Measurements from ENCODE around the gene RTN4RL1.
"Not testable (repeated sequence)": the region's sequence is repeated elsewhere in the genome, so short reads cannot be mapped to it uniquely, and the experiment has no call there.

Gene RTN4RL1

DNA sequence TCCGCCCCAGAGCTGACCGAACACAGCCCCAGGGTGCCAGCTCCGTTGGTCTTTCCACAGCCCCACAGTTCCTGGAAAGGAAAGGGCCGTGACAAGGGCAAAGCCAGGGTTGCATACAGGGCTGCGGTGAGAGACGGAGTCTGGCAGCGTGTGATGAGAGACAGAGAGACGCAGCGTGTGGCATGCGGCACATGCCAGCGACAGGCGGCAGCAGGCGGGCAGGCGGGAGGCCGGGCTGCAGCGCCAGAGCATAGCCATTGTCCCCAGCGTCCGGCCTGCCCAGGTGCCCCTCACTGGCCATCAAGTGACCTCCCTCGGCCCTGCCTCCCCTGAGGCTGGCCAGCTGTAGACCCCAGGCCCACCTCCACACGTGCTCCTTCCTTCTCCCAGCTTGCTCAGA lies 8.6 kb downstream of the RTN4RL1 start:
- no peak for DNase-seq
- in situ Hi-C loops (cut with MboI; ENCODE audit: low pct_unique_long_range_greater_than_20kb, low sequenced_read_pairs), result no loop called here

DNA sequence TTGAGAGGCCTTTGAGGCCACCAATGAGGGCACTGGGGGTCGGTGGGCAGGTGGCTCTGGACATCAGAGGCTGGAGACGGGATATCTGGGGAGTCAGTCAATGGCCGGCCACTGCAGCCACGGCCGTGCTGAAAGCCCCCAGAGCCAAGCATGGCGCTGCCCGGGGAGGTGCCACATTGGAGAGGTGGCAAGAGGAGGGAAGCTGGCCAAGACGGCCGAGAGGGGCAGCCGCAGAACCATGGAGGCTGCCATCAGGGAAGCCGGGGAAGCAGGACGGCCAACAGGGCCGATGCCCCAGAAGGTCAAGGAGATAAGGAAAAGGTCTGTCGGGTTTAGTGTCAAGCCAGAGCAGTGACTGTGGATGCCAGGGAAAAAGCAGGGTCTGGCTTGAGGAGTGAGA lies 9.8 kb downstream of the RTN4RL1 start:
- in situ Hi-C loops (cut with MboI; ENCODE audit: low pct_unique_long_range_greater_than_20kb, low sequenced_read_pairs), result no loop called here
- DNase-seq, result no peak

DNA sequence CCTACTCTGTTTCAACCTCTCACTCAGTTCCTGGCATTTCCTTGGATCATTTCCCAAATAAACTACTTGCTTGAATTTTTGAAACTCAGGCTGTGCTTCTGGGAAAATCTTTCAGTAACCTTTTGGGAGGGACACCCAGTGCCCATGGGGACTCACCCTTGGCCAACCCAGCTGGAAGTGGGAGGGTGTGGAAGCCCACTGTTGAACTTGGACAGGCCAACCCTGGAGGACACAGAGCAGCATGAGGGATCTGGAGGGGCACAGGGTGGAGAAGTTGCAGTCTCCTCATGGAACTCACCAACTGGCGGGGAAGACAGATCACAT lies 11.2 kb downstream of the RTN4RL1 start:
- DNase-seq, result no peak
- in situ Hi-C loops (cut with MboI; ENCODE audit: low pct_unique_long_range_greater_than_20kb, low sequenced_read_pairs), result no loop called here

DNA sequence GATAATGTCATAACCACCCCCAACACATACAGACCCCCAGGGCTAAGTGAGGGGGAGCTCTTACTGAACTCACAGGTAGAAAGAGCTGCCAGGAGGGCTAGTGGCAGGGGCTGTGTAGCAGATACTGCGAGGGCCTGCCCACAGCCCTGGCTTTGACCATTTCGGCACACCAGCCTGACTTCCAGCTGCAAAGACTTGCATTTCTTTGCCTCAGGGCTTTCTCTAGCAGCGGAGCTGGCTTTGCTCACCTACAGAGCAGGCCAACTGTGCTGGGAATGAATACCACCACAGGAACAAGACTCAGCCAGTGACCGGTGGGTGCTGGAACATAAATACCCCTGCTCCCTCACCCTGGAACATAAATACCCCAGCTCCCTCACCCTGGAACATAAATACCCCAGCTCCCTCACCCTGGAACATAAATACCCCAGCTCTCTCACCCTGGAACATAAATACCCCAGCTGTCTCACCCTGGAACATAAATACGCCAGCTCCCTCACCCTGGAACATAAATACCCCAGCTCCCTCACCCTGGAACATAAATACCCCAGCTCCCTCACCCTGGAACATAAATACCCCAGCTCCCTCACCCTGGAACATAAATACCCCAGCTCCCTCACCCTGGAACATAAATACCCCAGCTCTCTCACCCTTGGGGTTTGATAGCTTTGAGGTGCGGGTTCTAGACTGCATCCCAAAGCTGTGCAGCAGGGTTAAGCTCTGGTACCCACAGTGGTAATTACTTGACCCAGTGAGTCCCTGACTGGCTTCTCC lies 11.7 kb downstream of the RTN4RL1 start:
- in situ Hi-C loops (cut with MboI; ENCODE audit: low pct_unique_long_range_greater_than_20kb, low sequenced_read_pairs), result not testable (repeated sequence)

DNA sequence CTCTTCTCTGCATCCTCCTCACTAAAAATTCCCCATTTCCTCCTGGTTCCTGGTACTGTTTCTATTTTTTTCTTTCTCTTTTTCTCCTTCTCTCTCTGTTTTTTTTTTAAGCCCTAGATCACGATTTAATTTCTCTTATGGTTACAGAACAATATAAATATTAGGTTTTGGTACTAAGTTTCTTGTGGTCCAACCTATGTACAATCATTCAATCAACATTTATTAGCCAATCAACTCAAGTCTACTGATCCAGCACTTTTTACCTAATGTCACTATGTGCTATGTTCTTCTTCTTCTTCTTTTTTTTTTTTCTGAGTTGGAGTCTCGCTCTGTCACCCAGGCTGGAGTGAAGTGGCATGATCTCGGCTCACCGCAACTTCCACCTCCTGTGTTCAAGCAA lies 12.6 kb downstream of the RTN4RL1 start:
- in situ Hi-C loops (cut with MboI; ENCODE audit: low pct_unique_long_range_greater_than_20kb, low sequenced_read_pairs), result no loop called here
- no peak for DNase-seq

More for the DNA sequence above, 11.7 kb downstream of the RTN4RL1 start:
- DNase-seq, result not testable (repeated sequence)

DNA sequence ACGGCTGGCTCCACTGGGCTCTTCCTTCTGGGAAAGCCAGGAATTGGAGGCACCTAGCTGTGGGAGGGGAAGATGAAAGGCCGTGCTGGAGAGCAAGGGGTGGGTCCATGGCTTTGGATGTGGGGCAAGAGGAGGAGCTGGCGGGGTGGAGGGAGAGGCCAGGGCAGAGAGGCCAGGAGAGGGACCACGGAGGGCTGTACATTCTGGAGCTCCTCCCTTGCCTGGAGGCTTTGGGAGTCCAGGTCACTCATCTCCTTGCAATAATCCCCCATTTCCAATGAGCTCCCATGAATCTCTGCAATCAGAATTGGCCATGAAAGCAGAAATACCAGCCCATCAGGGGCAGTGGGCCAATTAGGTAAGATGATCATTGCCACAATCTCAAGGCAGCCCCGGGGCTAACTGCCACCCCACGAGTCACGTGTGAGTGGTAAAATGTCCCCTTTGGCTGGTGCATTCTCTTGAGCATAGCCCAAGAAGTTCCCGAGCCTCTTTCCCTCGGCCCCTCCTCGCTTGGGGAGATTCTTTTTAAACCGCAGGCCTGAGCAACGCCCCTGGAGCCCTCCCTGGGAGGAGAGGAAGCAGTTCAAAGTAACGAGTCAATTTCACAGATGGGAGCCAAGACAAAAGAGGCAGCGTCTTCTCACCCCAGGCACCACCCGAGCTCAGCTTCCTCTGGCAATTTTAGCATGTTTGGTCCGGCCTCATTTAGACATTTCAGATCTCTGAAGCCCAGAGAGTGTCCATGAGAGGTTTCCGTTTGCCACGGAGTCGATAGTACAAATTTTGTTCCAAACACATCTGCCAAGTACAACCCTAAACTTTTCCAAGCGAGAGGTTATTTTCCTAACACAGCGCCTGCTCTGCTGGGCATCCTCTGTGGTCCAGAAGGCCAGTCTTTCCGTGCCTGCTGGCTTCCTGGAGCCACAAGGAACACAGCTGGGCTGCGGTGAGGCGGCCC lies 13.4 kb downstream of the RTN4RL1 start:
- peak; percentile 72 for DNase-seq
- in situ Hi-C loops (cut with MboI; ENCODE audit: low pct_unique_long_range_greater_than_20kb, low sequenced_read_pairs), result no loop called here

DNA sequence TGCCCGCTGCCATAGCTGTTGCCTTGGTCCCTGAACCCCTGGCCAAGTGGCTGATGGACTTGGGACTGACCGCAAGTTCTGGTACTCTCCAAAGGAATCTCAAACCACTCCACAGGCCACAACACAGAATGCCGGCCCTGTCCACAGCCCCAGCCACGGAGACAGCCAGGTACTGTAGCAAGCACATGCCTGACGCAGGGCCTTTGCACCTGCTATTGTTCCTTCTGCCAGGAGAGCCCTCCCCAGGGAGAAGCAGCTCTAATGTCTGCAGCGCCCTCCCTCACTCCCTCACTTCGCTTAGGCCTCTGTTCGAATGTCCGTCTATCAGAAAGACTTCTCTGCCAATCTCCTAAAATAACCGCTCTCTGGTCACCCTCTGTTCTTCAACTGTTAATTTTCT lies 15.4 kb downstream of the RTN4RL1 start:
- in situ Hi-C loops (cut with MboI; ENCODE audit: low pct_unique_long_range_greater_than_20kb, low sequenced_read_pairs), result no loop called here
- DNase-seq, result no peak

DNA sequence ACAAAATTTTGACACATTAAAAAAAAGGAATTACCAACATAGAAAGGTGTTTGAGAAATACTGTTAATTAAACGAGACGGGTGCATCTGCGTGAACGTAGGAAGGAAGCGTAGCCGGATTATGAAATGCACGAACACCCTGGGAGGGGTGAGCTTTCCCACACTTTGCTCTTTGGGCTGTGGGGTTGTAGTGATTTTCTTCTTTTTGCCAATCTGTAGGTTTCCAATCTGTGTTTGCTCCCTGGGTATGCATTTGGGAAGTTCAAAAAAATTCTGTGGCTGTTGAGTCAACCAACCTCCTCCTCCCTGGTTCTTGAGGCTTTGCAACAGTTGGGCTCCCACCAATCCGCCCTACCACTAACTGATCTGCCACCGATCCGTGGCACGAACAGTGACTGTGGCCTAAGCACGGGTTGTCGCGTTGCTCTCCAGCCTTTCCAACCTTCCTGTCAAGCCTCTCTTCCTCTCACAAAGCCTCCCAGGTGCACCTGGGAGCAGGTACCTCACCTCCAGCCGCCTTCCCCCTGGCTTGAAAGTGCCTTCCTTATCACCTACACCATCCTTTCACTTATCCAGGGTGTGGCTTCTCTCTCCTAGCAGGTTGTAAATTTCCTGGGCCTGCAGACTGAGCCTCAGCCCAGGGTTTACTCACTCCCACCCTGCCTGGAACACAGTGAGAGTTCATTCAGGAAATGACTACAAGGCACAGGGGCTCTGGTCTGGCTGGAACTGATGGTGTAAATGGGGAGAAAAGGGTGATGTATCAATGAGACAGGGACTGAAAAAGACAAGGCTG lies 16.6 kb downstream of the RTN4RL1 start:
- in situ Hi-C loops (cut with MboI; ENCODE audit: low pct_unique_long_range_greater_than_20kb, low sequenced_read_pairs), result no loop called here

DNA sequence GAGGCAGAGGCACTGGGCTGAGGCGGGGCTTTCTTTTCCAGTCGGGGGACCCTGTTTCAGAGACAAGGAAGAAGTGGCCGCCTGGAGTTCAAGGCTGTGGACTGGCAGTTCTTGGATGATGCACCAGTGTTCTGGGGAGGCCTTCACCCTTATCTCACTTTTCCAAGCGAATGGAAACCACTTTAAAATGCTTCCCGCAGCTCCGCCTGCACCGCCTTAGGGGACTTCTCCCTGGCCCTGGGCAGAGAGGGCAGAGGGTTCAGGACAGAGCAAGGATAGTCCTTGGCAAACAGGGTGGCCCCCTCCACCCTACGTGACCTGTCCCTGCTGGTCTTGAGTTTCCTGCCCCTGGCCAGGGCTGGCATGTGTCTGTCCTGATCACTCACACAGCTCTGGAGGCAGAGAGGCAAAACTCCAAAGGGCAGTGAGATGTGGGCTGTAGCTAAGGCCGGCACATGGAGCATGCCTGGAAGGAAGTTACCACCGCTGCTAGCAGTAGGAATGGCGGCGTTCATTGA lies 20.6 kb downstream of the RTN4RL1 start:
- in situ Hi-C loops (cut with MboI; ENCODE audit: low pct_unique_long_range_greater_than_20kb, low sequenced_read_pairs), result no loop called here
- no peak for DNase-seq

More for the DNA sequence above, 16.6 kb downstream of the RTN4RL1 start:
- no peak for DNase-seq

DNA sequence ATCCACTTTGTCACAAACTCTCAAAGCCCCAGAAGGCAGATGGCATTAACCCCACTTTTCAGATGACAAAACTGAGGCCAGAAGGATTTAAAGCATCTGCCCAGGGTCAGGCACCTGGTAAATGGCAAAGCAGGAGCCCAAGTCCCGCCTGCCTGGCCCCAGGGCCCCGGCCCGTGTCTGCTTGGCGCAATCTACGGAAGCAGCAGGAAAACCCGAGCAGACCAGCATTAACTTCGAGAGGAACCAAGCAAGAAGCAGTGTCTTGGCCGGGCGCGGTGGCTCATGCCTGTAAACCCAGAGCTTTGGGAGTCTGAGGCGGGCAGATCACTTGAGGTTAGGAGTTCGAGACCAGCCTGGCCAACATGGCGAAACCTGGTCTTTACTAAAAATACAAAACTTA lies 21.6 kb downstream of the RTN4RL1 start:
- in situ Hi-C loops (cut with MboI; ENCODE audit: low pct_unique_long_range_greater_than_20kb, low sequenced_read_pairs), result no loop called here
- no peak for DNase-seq

DNA sequence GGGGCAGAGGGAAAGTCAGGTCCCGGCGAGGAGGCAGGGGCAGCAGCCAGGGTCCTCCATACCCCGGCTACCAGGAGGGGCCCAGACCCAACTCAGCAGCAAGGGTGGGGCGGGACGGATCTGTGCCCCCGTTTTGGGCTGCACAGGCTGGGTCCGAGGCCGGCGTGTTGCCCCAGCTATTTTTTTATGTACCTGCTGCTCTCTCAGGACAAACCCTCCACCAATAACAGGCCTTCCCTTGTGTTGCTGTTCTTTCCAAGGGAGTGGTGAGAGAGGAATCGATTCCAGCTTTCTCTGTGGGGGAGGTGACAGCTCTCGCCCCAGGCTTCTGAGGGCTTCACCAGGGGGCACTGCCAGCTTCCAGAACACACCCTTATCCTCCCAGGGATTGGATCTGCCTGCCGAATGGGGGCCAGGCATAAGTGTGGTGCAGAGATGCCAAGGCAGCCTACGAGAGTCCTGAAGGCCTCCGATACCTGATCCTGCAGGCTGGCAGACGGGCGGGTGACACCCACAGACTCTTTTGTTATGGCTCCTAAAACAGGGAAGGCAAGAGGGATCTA lies 22.3 kb downstream of the RTN4RL1 start:
- no peak for DNase-seq
- in situ Hi-C loops (cut with MboI; ENCODE audit: low pct_unique_long_range_greater_than_20kb, low sequenced_read_pairs), result no loop called here

DNA sequence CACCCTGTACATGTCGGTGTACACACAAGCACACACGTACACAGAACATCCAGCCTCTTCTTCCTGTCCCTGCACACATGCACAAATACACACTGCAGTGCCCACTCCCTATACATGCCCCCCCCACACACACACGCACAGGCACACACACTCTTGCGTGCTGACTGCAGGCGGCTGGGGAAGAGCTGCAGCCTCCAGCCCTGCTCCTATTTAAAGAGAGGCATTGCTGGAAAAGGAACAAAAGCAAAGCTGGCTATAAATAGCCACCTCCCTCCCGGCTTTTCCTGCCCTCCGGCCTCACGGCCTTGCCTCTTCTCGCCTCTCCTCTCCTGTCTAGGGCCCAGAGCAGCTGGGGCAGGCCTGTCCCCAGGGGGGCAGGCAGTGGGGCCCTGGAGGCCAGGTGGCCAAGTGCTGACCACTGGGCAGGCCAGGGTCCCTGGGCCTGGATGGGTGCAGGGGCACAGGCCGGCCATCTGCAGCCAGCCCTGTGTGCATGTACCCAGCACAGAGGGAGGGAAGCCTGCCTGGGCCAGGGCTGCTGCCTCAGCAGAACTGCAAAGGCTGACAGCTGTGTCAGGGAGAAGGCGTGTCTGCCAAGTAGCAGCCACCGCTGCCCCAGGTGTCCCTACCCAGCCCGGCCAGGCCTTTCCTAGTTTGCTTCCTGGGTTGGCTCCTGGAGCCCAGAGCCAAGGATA lies 25.4 kb downstream of the RTN4RL1 start:
- peak; percentile 79 for DNase-seq
- in situ Hi-C loops (cut with MboI; ENCODE audit: low pct_unique_long_range_greater_than_20kb, low sequenced_read_pairs), result no loop called here

DNA sequence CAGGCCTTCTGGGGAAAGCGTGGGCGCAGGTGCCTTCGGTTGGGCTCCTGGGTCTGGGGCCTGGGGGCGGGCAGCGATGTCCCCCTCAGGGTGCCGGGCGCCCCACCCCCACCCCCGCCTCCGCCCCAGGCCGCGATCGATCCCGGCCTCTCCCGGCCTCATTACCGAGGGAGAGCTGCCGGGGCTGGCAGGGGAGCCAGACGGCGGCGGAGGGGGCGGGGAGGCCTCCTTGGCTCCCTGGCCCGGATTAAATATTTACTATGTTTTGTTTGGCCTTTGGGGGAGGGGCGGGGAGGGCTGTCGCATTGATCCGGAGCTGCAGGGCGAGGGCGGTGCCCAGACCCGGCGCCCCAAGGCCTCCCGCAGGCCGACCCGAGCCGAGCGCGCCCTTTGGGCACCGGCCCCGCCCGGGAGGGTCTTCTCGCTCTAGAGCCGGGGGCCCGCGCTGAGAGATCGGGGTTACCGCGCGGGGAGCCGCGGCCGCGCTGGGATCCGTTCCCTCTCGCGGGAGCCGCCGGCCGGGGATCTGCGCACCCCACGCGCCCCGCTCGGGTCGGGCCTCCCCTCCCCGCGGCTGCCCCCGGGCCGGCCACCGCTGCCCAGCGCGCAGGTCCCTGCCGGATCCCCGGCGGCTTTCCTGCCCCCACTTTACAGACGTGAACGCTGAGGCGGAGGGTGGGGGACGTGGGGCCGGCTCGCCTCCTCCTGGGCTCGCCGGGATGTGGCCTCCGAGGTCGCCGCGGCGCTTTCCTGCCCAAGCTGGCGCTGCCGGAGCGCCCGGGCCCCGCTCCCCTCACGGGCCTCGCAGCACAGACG lies 27.0 kb downstream of the RTN4RL1 start:
- in situ Hi-C loops (cut with MboI; ENCODE audit: low pct_unique_long_range_greater_than_20kb, low sequenced_read_pairs), result no loop called here
- no peak for DNase-seq

DNA sequence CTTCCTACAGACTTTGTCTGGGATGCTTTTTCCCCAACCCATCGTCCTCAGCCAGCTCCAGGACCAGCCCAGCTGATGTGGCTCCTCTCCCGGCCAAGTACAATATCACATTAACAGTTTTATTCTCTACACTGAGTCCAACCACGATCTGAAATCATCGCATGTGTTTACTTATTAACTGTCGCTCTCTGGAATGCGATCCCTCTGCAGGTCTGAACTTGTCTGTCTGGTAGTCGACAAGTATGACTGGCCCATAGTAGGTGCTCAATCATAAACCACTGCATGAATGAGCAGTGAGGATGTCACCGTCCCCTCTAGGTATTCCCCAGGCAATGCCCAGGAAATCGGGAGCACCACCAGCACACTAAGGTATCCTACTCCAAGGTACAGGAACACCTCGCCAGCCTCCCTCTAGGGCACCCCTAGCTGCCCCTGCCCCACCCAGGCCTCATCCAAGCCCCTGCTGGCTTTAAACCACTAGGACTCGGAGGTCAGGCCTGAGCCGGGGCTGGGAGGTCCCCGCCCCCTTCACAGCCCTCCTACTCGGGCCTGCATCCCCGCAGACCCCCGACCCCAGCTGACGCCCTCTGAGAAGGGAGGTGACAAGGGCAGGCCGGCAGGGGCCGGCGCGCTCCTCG lies 27.7 kb downstream of the RTN4RL1 start:
- in situ Hi-C loops (cut with MboI; ENCODE audit: low pct_unique_long_range_greater_than_20kb, low sequenced_read_pairs), result no loop called here
- no peak for DNase-seq

DNA sequence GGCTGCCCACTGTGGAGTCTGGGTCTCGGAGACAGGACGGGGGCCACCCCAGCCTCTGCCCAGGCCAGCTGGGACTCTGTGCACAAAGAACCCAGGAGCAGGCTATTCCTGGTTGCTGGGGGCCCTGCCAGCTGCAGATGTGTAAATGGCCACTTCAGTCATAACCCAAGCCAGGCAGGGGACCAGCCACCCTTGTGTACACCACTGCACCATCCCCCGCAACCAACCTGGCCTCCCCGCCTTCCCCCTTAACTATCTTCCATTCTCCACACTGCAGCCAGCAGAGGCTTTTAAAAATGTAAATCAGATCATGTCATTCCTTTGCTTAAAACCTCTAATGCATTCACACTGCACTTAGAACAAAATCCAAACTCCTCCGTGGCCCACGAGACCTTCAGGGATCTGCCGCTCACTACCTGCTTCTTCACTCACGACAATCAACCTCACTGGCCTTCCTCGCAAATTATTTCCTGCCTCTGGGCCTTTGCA lies 28.3 kb downstream of the RTN4RL1 start:
- in situ Hi-C loops (cut with MboI; ENCODE audit: low pct_unique_long_range_greater_than_20kb, low sequenced_read_pairs), result no loop called here
- DNase-seq, result no peak

DNA sequence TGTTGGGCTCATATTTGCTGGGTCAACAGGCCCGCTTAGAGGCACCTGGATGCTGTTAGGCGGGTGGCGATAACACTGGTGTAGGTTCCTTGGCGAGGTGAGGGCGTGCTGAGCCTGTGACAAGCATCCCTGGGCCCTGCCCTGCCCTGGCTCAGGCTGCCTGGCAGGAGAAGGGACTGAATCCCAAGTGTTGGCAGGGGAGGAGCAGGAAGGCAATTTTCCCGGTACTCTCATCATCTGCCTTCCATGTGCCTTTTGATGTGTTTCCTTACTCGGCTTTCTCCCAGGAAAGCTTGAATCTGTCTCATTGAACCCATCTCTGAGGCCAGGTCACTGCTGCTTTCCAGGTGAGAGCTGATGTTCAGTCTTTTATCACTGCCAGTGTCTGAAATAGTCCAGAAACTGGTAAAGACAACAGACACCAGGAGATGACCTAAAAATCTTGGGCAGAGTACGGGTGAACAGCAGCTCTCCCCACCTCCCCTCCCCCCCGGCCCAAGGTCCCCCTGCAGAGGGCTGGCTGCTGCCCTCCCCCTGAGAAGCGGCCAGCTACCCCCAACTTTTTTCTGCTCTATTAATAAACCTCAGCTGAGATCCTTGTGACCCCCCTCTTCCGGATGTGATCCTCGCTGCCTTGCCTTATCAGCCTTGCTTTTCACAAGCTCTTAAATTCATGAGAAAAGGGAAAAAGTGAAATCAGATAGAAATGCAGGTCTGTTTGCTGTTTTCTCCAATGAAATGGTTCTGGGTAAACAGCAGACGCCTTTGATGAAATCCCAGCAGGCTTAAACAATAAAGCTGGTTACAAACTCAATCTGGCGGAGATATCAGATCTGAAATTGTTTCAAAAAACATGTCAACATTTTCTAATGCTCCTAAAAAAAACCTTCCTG lies 29.0 kb downstream of the RTN4RL1 start:
- DNase-seq, result no peak
- in situ Hi-C loops (cut with MboI; ENCODE audit: low pct_unique_long_range_greater_than_20kb, low sequenced_read_pairs), result no loop called here
